ENCODE results near the gene LRP5.

- TF ChIP-seq CTCF (IDR thresholded peaks at IDR 0.05; ENCODE audit: low read depth, low read length) (no peak), POLR2A (IDR thresholded peaks at IDR 0.05; ENCODE audit: extremely low read depth, insufficient read length) (no peak)
- TF ChIP-seq, protein P1, sequence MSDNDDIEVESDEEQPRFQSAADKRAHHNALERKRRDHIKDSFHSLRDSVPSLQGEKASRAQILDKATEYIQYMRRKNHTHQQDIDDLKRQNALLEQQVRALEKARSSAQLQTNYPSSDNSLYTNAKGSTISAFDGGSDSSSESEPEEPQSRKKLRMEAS (IDR thresholded peaks at IDR 0.05; ENCODE audit: low read depth, low read length) = no peak
Observed at GRCh38 chr11:68297494-68297811, 14.9 kb upstream of the LRP5 start.
